WTC11 (cell line): Measurements from ENCODE around the gene SHROOM2.

ENCODE experiments used
- CTCF ChIP-seq: fragments of 200-600 bp; IDR thresholded peaks from 2 replicates; pipeline ENCODE4 v1.8.0; 2022; ENCODE audit warnings: antibody characterized with exemption
- MAX ChIP-seq: sonication (generic); formaldehyde crosslinking; IDR thresholded peaks from 2 replicates; pipeline ENCODE4 v1.8.0; 2022; ENCODE audit warnings: mild to moderate bottlenecking, missing genetic modification reagents
- RELA ChIP-seq: sonication (generic); formaldehyde crosslinking; IDR thresholded peaks from 2 replicates; pipeline ENCODE4 v1.8.1; 2022; ENCODE audit warnings: missing genetic modification reagents, mild to moderate bottlenecking, borderline replicate concordance
- ZNF423 ChIP-seq: fragments of 250-450 bp; sonication (Bioruptor Pico); IDR thresholded peaks from 2 replicates; pipeline ENCODE4 v2.1.2; 2022; ENCODE audit warnings: mild to moderate bottlenecking, moderate library complexity

- TF ChIP-seq CTCF (no peak), MAX (no peak), RELA (CRISPR knock-in tag) (no peak), ZNF423 (CRISPR knock-in tag) (no peak)
These were observed 154.2 kb downstream of the SHROOM2 start for GRCh38 chrX:9940421-9940820.
